ENCODE results near the gene CDS2. TPM values are rescaled to one million over a fixed set of nuclear protein-coding genes. Genes with fewer than 3 reads are reported as not detected.

CDS2 gene
- total and polyA plus RNA-seq, 2 of the 13 experiments (the other 11 are each of a cell fraction or from before 2014, with no cell fraction given) = 81.3 to 153 TPM

- TF ChIP-seq CCAR2 (optimal IDR thresholded peaks at IDR 0.05; ENCODE audit: low read depth, low read length) (no peak), MBNL3 (CRISPR knock-in tag; conservative IDR thresholded peaks at IDR 0.05) (no peak), ZNF563 (CRISPR knock-in tag; IDR thresholded peaks at IDR 0.05) (no peak), NR2C2 (CRISPR knock-in tag; IDR thresholded peaks at IDR 0.05; ENCODE audit: borderline replicate concordance) (no peak), KLF13 (CRISPR knock-in tag; IDR thresholded peaks at IDR 0.05) (no peak), BCL3 (CRISPR knock-in tag; IDR thresholded peaks at IDR 0.05) (no peak), ZNF792 (CRISPR knock-in tag; IDR thresholded peaks at IDR 0.05) (no peak), ZNF329 (CRISPR knock-in tag; IDR thresholded peaks at IDR 0.05; ENCODE audit: low read depth) (no peak), ZNF282 (IDR thresholded peaks at IDR 0.05; ENCODE audit: partially characterized antibody) (no peak), HMG20A (CRISPR knock-in tag; IDR thresholded peaks at IDR 0.05; ENCODE audit: borderline replicate concordance) (no peak), MIER2 (CRISPR knock-in tag; IDR thresholded peaks at IDR 0.05) (no peak), NFYB (CRISPR knock-in tag; IDR thresholded peaks at IDR 0.05) (no peak)
- TF ChIP-seq, protein P1, sequence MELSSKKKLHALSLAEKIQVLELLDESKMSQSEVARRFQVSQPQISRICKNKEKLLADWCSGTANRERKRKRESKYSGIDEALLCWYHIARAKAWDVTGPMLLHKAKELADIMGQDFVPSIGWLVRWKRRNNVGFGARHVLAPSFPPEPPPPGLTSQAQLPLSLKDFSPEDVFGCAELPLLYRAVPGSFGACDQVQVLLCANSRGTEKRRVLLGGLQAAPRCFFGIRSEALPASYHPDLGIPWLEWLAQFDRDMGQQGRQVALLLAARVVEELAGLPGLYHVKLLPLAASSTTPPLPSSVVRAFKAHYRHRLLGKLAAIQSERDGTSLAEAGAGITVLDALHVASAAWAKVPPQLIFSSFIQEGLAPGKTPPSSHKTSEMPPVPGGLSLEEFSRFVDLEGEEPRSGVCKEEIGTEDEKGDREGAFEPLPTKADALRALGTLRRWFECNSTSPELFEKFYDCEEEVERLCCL (CRISPR knock-in tag; IDR thresholded peaks at IDR 0.05; ENCODE audit: borderline replicate concordance) = no peak
- TF ChIP-seq, protein P2, sequence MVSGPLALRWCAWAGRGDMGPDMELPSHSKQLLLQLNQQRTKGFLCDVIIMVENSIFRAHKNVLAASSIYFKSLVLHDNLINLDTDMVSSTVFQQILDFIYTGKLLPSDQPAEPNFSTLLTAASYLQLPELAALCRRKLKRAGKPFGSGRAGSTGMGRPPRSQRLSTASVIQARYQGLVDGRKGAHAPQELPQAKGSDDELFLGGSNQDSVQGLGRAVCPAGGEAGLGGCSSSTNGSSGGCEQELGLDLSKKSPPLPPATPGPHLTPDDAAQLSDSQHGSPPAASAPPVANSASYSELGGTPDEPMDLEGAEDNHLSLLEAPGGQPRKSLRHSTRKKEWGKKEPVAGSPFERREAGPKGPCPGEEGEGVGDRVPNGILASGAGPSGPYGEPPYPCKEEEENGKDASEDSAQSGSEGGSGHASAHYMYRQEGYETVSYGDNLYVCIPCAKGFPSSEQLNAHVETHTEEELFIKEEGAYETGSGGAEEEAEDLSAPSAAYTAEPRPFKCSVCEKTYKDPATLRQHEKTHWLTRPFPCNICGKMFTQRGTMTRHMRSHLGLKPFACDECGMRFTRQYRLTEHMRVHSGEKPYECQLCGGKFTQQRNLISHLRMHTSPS (CRISPR knock-in tag; IDR thresholded peaks at IDR 0.05; ENCODE audit: low read depth) = no peak
- TF ChIP-seq, protein P3, sequence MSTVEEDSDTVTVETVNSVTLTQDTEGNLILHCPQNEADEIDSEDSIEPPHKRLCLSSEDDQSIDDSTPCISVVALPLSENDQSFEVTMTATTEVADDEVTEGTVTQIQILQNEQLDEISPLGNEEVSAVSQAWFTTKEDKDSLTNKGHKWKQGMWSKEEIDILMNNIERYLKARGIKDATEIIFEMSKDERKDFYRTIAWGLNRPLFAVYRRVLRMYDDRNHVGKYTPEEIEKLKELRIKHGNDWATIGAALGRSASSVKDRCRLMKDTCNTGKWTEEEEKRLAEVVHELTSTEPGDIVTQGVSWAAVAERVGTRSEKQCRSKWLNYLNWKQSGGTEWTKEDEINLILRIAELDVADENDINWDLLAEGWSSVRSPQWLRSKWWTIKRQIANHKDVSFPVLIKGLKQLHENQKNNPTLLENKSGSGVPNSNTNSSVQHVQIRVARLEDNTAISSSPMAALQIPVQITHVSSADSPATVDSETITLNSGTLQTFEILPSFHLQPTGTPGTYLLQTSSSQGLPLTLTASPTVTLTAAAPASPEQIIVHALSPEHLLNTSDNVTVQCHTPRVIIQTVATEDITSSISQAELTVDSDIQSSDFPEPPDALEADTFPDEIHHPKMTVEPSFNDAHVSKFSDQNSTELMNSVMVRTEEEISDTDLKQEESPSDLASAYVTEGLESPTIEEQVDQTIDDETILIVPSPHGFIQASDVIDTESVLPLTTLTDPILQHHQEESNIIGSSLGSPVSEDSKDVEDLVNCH (CRISPR knock-in tag; IDR thresholded peaks at IDR 0.05) = no peak
- TF ChIP-seq, protein P4, sequence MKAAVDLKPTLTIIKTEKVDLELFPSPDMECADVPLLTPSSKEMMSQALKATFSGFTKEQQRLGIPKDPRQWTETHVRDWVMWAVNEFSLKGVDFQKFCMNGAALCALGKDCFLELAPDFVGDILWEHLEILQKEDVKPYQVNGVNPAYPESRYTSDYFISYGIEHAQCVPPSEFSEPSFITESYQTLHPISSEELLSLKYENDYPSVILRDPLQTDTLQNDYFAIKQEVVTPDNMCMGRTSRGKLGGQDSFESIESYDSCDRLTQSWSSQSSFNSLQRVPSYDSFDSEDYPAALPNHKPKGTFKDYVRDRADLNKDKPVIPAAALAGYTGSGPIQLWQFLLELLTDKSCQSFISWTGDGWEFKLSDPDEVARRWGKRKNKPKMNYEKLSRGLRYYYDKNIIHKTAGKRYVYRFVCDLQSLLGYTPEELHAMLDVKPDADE (CRISPR knock-in tag; IDR thresholded peaks at IDR 0.05) = no peak
Measured at GRCh38 chr20:5160882-5161281, 34.1 kb downstream of the CDS2 start (continued).

Data from HepG2 (cell line).